Neural progenitor cell (in vitro differentiated cells): Measurements from ENCODE around the gene VPS50. TPM values are rescaled to one million over a fixed set of nuclear protein-coding genes. Genes with fewer than 3 reads are reported as not detected.

Experiments
- DNase-seq: peaks from one replicate; pipeline ENCODE4 v3.0.0-alpha.2; 2016; ENCODE audit warnings: low spot score
- H2AFZ ChIP-seq: fragments of 200-600 bp; sonication (generic); replicated peaks from 2 replicates; pipeline ENCODE4 v1.6.1; 2016; ENCODE audit warnings: antibody characterized with exemption
- H3F3A ChIP-seq: fragments of 200-600 bp; sonication (generic); 2 replicates; pipeline ENCODE4 v1.6.1; 2016; ENCODE audit warnings: antibody characterized with exemption, low read depth
- H3K27ac ChIP-seq: fragments of 200-600 bp; sonication (generic); 2 replicates; pipeline ENCODE4 v1.5.1; 2016; ENCODE audit warnings: mild to moderate bottlenecking
- H3K27me3 ChIP-seq: fragments of 200-600 bp; sonication (generic); 2 replicates; pipeline ENCODE4 v1.6.1; 2016; ENCODE audit warnings: mild to moderate bottlenecking, moderate library complexity
- H3K36me3 ChIP-seq: fragments of 200-600 bp; sonication (generic); 2 replicates; pipeline ENCODE4 v1.5.1; 2016
- H3K4me1 ChIP-seq: fragments of 200-600 bp; sonication (generic); 2 replicates; pipeline ENCODE4 v1.6.1; 2016; ENCODE audit warnings: mixed run types
- H3K4me2 ChIP-seq: fragments of 200-600 bp; sonication (generic); 2 replicates; pipeline ENCODE4 v1.6.1; 2016
- H3K4me3 ChIP-seq: fragments of 200-600 bp; sonication (generic); 2 replicates; pipeline ENCODE4 v1.5.1; 2016
- H3K79me2 ChIP-seq: fragments of 200-600 bp; sonication (generic); 2 replicates; pipeline ENCODE4 v1.6.1; 2016; ENCODE audit warnings: low read depth
- H3K9ac ChIP-seq: fragments of 200-600 bp; sonication (generic); 2 replicates; pipeline ENCODE4 v1.6.1; 2016
- H3K9me3 ChIP-seq: fragments of 200-600 bp; sonication (generic); 2 replicates; pipeline ENCODE4 v1.5.1; 2016; ENCODE audit warnings: low read depth
- H4K20me1 ChIP-seq: fragments of 200-600 bp; sonication (generic); 2 replicates; pipeline ENCODE4 v1.6.1; 2016; ENCODE audit warnings: low read depth
- H3K27ac Mint-ChIP-seq: 3 replicates; pipeline ENCODE4 v1.8.0; 2021; ENCODE audit warnings: mixed read lengths
- H3K27me3 Mint-ChIP-seq: 2 replicates; pipeline ENCODE4 v1.8.0; 2022; ENCODE audit warnings: low read depth, mild to moderate bottlenecking, inconsistent platforms, moderate library complexity, mixed read lengths; ENCODE audit not compliant: insufficient read depth
- H3K36me3 Mint-ChIP-seq: 3 replicates; pipeline ENCODE4 v1.8.0; 2021; ENCODE audit warnings: mixed read lengths
- H3K4me1 Mint-ChIP-seq: 3 replicates; pipeline ENCODE4 v1.8.0; 2021; ENCODE audit warnings: mixed read lengths
- H3K4me3 Mint-ChIP-seq: 3 replicates; pipeline ENCODE4 v1.8.0; 2021; ENCODE audit warnings: mild to moderate bottlenecking, moderate library complexity, mixed read lengths
- H3K9me3 Mint-ChIP-seq: 3 replicates; pipeline ENCODE4 v1.8.0; 2020; ENCODE audit warnings: mixed read lengths
- EZH2 ChIP-seq: fragments of 200-600 bp; sonication (generic); IDR thresholded peaks from 2 replicates; pipeline ENCODE4 v1.6.1; 2017; ENCODE audit warnings: antibody characterized with exemption, mild to moderate bottlenecking, moderate library complexity
- EZH2phosphoT487 ChIP-seq: fragments of 200-600 bp; sonication (generic); IDR thresholded peaks from 2 replicates; pipeline ENCODE4 v1.6.1; 2017; ENCODE audit warnings: antibody characterized with exemption
- total RNA-seq: library from RNA; depleted of rRNA; stranded (reverse); fragments of >200 nt; gene quantifications from 2 replicates; pipeline ENCODE4 v1.2.3, GENCODE V29; 2015; ENCODE audit warnings: low replicate concordance
- TF ChIP-seq, protein P1 (sequence below): fragments of 200-600 bp; sonication (generic); IDR thresholded peaks from 2 replicates; pipeline ENCODE4 v1.5.1; 2017; ENCODE audit warnings: antibody characterized with exemption, mild to moderate bottlenecking

The VPS50 gene
- total RNA-seq, 1 donor from 2014 or later, result 26.5 TPM

DNA sequence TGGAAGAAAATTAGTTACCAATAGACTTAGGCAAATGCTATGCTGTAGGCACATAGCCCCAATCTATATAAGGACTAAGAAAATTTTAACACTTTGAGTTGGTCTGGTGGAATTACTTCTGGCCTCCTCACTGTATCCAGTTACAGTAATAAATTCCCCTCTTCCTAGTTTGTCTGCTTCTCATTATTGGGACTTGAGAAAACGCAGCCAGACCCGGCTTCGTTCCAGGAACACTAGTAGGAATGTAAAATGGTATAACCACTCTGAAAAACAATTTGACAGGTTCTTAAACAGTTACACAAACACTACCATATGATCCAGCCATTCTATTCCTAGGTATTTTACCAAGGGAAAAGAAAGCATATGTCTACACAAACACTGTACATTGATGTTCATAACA, 150.2 kb downstream of the VPS50 start:
- Histone ChIP-seq H3K27me3 (no peaks in the 10 kb centered on the region), H3K9me3 (no peaks in the 10 kb centered on the region), H3K36me3 (no peaks in the 10 kb centered on the region), H3K27ac (no peak overlapping the region), H4K20me1 (no peaks in the 10 kb centered on the region), H3K4me3 (no peak overlapping the region), H3K4me1 (no peaks in the 10 kb centered on the region), H3K9ac (no peak overlapping the region), H3K79me2 (no peaks in the 10 kb centered on the region), H3K4me2 (no peak overlapping the region), H2AFZ (no peak overlapping the region), H3F3A (no peaks in the 10 kb centered on the region)
- no peak overlapping the region for H3K4me3 Mint-ChIP-seq
- H3K4me1 Mint-ChIP-seq, result no peaks in the 10 kb centered on the region
- DNase-seq, result no peak
- H3K9me3 Mint-ChIP-seq, result no peaks in the 10 kb centered on the region
- no peaks in the 10 kb centered on the region for H3K36me3 Mint-ChIP-seq
- no peaks in the 10 kb centered on the region for H3K27me3 Mint-ChIP-seq
- TF ChIP-seq EZH2 (no peak), EZH2phosphoT487 (no peak)
- TF ChIP-seq, protein P1, sequence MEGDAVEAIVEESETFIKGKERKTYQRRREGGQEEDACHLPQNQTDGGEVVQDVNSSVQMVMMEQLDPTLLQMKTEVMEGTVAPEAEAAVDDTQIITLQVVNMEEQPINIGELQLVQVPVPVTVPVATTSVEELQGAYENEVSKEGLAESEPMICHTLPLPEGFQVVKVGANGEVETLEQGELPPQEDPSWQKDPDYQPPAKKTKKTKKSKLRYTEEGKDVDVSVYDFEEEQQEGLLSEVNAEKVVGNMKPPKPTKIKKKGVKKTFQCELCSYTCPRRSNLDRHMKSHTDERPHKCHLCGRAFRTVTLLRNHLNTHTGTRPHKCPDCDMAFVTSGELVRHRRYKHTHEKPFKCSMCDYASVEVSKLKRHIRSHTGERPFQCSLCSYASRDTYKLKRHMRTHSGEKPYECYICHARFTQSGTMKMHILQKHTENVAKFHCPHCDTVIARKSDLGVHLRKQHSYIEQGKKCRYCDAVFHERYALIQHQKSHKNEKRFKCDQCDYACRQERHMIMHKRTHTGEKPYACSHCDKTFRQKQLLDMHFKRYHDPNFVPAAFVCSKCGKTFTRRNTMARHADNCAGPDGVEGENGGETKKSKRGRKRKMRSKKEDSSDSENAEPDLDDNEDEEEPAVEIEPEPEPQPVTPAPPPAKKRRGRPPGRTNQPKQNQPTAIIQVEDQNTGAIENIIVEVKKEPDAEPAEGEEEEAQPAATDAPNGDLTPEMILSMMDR, result no peak
- H3K27ac Mint-ChIP-seq, result no peak overlapping the region

DNA sequence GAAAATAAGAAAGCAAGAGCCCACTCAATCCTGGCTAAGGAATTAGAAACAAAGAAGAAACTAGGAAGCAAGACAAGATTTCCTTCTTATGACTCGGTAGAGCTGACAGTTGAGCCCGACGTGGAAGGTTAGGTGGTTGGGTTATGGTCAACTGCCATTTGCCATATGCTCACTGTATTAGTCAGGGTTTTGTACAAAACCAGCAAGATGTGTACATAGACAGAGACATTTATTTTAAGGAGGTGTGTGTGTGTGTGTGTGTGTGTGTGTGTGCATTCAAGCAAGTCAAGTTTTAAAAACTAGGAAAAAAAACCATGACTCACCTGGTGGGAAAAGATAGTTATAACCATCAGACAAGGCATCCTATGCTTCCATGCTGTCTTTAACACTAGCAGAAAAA, 158.5 kb downstream of the VPS50 start:
- Histone ChIP-seq H3K9ac (no peak overlapping the region), H3K36me3 (no peaks in the 10 kb centered on the region), H3K4me1 (peaks cover 5% of the 10 kb centered on the region), H4K20me1 (no peaks in the 10 kb centered on the region), H3K4me2 (no peak overlapping the region), H2AFZ (no peak overlapping the region), H3K27ac (no peak overlapping the region), H3K27me3 (no peaks in the 10 kb centered on the region), H3K9me3 (no peaks in the 10 kb centered on the region), H3K4me3 (no peak overlapping the region), H3K79me2 (no peaks in the 10 kb centered on the region), H3F3A (no peaks in the 10 kb centered on the region)
- H3K4me3 Mint-ChIP-seq, result no peak overlapping the region
- no peak overlapping the region for H3K27ac Mint-ChIP-seq
- TF ChIP-seq EZH2 (no peak), EZH2phosphoT487 (no peak)
- TF ChIP-seq, protein P1, result no peak
- no peaks in the 10 kb centered on the region for H3K4me1 Mint-ChIP-seq
- H3K9me3 Mint-ChIP-seq, result no peaks in the 10 kb centered on the region
- no peaks in the 10 kb centered on the region for H3K27me3 Mint-ChIP-seq
- no peak for DNase-seq
- H3K36me3 Mint-ChIP-seq, result no peaks in the 10 kb centered on the region

DNA sequence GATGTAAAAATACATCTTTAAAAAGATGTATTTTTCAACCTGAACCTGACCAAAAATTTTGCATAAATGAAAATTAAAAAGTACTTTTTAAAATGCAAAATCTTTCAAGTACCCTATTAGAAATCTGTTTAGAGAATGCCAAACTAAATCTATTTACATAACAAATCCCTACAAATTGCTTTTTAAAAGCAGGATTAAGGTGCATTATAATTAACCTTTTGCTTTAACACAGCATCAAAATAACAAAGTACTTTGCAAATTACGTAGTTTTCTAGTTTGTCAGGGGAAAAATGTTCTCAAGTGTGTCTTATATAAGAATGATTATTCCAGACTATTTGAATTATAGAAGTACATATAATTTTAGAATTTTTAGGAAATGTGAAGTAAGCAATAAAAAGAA, 160.8 kb downstream of the VPS50 start:
- Histone ChIP-seq H3K9ac (no peak overlapping the region), H4K20me1 (no peaks in the 10 kb centered on the region), H3K27ac (no peak overlapping the region), H3K36me3 (no peaks in the 10 kb centered on the region), H3K4me1 (peaks cover 5% of the 10 kb centered on the region), H3K4me2 (no peak overlapping the region), H3K79me2 (no peaks in the 10 kb centered on the region), H3K9me3 (no peaks in the 10 kb centered on the region), H3K4me3 (no peak overlapping the region), H3K27me3 (no peaks in the 10 kb centered on the region), H3F3A (no peaks in the 10 kb centered on the region), H2AFZ (no peak overlapping the region)
- H3K27me3 Mint-ChIP-seq, result no peaks in the 10 kb centered on the region
- H3K36me3 Mint-ChIP-seq, result no peaks in the 10 kb centered on the region
- H3K9me3 Mint-ChIP-seq, result no peaks in the 10 kb centered on the region
- no peak overlapping the region for H3K4me3 Mint-ChIP-seq
- TF ChIP-seq EZH2phosphoT487 (no peak), EZH2 (no peak)
- TF ChIP-seq, protein P1, result no peak
- DNase-seq, result no peak
- no peak overlapping the region for H3K27ac Mint-ChIP-seq
- H3K4me1 Mint-ChIP-seq, result no peaks in the 10 kb centered on the region

DNA sequence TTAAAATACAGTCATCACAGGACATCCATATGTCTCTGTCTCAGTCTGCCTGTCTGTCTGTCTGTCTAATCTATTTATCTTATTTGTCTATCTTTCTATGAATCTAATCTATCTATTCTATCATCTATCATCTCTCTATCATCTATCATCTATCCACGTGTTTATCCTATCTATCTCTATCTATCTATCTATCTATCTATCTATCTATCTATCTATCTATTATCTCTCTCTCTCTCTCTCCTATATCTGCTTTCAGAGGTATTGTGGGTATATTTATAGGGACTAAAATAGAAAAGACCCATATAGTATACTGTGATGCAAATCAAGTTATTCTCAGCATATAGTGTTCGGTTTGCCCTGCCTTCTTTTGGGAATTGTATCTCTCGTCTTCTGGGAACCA, 167.5 kb downstream of the VPS50 start:
- TF ChIP-seq EZH2phosphoT487 (no peak), EZH2 (no peak)
- TF ChIP-seq, protein P1, result no peak
- Histone ChIP-seq H3K9me3 (no peaks in the 10 kb centered on the region), H3K4me3 (no peak overlapping the region), H3K27ac (no peak overlapping the region), H3K4me1 (no peaks in the 10 kb centered on the region), H3K9ac (no peak overlapping the region), H4K20me1 (no peaks in the 10 kb centered on the region), H3K4me2 (no peak overlapping the region), H3K27me3 (no peaks in the 10 kb centered on the region), H2AFZ (no peak overlapping the region), H3K36me3 (no peaks in the 10 kb centered on the region), H3K79me2 (no peaks in the 10 kb centered on the region), H3F3A (no peaks in the 10 kb centered on the region)
- no peak overlapping the region for H3K4me3 Mint-ChIP-seq
- H3K27ac Mint-ChIP-seq, result no peak overlapping the region
- H3K9me3 Mint-ChIP-seq, result peaks cover 3% of the 10 kb centered on the region
- H3K4me1 Mint-ChIP-seq, result no peaks in the 10 kb centered on the region
- no peaks in the 10 kb centered on the region for H3K27me3 Mint-ChIP-seq
- no peaks in the 10 kb centered on the region for H3K36me3 Mint-ChIP-seq
- DNase-seq, result no peak
